Right lobe of liver (tissue), 6 donors: ENCODE results near the gene BTG2. TPM values are rescaled to one million over a fixed set of nuclear protein-coding genes. Genes with fewer than 3 reads are reported as not detected.
A peak's percentile ranks its signal among the peaks of the same experiment; 100 is the strongest.

Source experiments
- ATAC-seq, 4 donors: fragments of 200-7000 bp; cut with Tn5 transposase; one replicate each; pipeline ENCODE4 v1.9.1; 2020; ENCODE audit warnings: mild to moderate bottlenecking in 4 of 4, moderate library complexity in 4 of 4
- DNase-seq, 3 donors: peaks; one replicate each; pipeline ENCODE4 v3.0.0-alpha.2; 2020
- H3K27ac ChIP-seq, 3 donors: fragments of 200-600 bp; one replicate each; pipeline ENCODE4 v1.8.0; 2022
- H3K27me3 ChIP-seq, 2 donors: fragments of 200-600 bp; one replicate each; pipeline ENCODE4 v1.8.0; 2022
- H3K36me3 ChIP-seq, 4 donors: fragments of 200-600 bp; sonication (generic) in 1 of 4; one replicate each; pipeline versions ENCODE4 v1.5.1 to v1.8.0; 2017 to 2022; ENCODE audit warnings: control low read depth in 1 of 4
- H3K4me1 ChIP-seq, 4 donors: fragments of 200-600 bp; sonication (generic) in 1 of 4; one replicate each; pipeline versions ENCODE4 v1.5.1 to v1.8.0; 2017 to 2022; ENCODE audit warnings: control low read depth in 1 of 4
- H3K4me3 ChIP-seq, 3 donors: fragments of 200-600 bp; one replicate each; pipeline ENCODE4 v1.8.0; 2022
- H3K9me3 ChIP-seq, 4 donors: fragments of 200-600 bp; sonication (generic) in 1 of 4; one replicate each; pipeline versions ENCODE4 v1.5.1 to v1.8.0; 2017 to 2022; ENCODE audit warnings: control low read depth in 1 of 4
- POLR2A ChIP-seq: fragments of 450-650 bp; IDR thresholded peaks from one replicate; pipeline ENCODE4 v1.6.1; 2017; ENCODE audit warnings: antibody characterized with exemption, mild to moderate bottlenecking
- WGBS: methylation state at CpG from one replicate; pipeline ENCODE4 v1.1.6; 2018; ENCODE audit warnings: low coverage, low lambda C conversion rate; ENCODE audit not compliant: insufficient coverage; ENCODE audit errors: missing lambda C conversion rate; 5-methylcytosine and 5-hydroxymethylcytosine counted together
- intact Hi-C, 2 donors: fragments of 100-400 bp; cut with DNase I; formaldehyde crosslinking; loops; one replicate each; pipeline versions ENCODE4 v1.11.2 to v1.14.1; 2022
- total RNA-seq, 6 experiments: library from RNA; depleted of rRNA in 2 of 6; stranded (reverse); fragments of >200 nt in 2 of 6; fragmentation: NEBNext Ultra II Directional in 3 of 6; extraction: Animal tissue kit (Norgen Biotek cat#: 25700) in 3 of 6; gene quantifications; one replicate each; pipeline versions ENCODE4 v1.1.0 to v1.2.4, GENCODE V29; 2016 to 2023
- TF ChIP-seq, protein P1 (sequence below), 4 donors: fragments of 200-600 bp in 3 of 4; fragments of 450-650 bp in 1 of 4; IDR thresholded peaks; one replicate each; pipeline versions ENCODE4 v1.5.1 to v1.8.0; 2016 to 2022; ENCODE audit warnings: antibody characterized with exemption in 4 of 4, mild to moderate bottlenecking in 2 of 4
- donor health status: DM: no; HTN: yes; CAD: no.
- donor health status: DM: no; HTN: no; CAD: no.
- donor health status: DM: no; HTN: no; CAD: no.
- donor health status: DM: no; HTN: yes; CAD: no.
- donor health status: DM: no; HTN: yes; CAD: no.

BTG2 gene
- total RNA-seq, 6 experiments from 2014 or later: 2.0 to 11.2 (median 5.4) TPM

DNA sequence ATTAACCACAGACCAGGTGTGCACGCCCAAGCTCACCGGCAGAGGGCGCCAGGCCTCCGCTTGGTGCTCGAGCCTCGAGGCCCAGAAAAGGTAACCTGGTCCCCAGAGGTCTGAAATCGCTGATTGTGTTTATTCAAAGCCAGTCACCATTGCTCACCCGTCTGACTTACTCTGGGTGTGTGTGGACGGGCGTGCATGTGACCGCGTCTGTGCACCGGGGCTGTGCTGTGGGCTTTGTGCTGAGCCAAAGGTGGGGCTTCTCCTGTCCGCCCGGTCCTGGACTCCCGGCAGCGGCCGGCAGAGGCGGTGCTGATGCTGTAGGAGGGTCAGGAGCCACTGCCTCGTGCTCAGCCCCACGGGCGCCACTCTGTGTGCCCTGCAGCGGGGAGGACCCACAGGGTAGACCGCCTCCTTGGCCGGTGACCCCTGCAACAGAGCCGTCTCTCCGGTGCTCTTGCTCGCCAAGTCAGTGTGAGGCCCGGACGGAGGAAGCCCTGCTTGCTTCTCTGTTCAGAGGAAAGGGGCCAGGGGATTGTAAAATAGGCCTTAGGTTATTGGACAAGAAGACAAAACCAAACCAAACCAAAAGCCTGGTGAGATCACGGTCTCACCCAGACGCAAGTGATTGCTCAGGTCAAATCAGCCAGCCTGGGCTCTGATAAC, 32.0 kb upstream of the BTG2 start:
- Histone ChIP-seq H3K27ac (peak overlapping the region in 2 of 3 donors; percentile 43 to 63), H3K27me3 (no peaks in the 10 kb centered on the region), H3K4me1 (peaks cover 0 to 7% (median 0%) of the 10 kb centered on the region in 4 donors), H3K9me3 (no peaks in the 10 kb centered on the region), H3K4me3 (peak overlapping the region in 2 of 3 donors; percentile 12 to 17), H3K36me3 (no peaks in the 10 kb centered on the region)
- peak; percentile 86 to 92 (median 90) for DNase-seq
- WGBS: 5% methylated on average over 12 of the region's 32 CpGs
- intact Hi-C loops: loop anchor here (5.0 to 10.0 kb wide), 4 partner anchors 59 to 236 kb away; no protein-coding TSS in a partner anchor
- no peak for TF ChIP-seq POLR2A
- TF ChIP-seq, protein P1, sequence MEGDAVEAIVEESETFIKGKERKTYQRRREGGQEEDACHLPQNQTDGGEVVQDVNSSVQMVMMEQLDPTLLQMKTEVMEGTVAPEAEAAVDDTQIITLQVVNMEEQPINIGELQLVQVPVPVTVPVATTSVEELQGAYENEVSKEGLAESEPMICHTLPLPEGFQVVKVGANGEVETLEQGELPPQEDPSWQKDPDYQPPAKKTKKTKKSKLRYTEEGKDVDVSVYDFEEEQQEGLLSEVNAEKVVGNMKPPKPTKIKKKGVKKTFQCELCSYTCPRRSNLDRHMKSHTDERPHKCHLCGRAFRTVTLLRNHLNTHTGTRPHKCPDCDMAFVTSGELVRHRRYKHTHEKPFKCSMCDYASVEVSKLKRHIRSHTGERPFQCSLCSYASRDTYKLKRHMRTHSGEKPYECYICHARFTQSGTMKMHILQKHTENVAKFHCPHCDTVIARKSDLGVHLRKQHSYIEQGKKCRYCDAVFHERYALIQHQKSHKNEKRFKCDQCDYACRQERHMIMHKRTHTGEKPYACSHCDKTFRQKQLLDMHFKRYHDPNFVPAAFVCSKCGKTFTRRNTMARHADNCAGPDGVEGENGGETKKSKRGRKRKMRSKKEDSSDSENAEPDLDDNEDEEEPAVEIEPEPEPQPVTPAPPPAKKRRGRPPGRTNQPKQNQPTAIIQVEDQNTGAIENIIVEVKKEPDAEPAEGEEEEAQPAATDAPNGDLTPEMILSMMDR (IDR thresholded peaks at IDR 0.05): peak; percentile 97 to 99 (median 98)
- peak; percentile 87 to 90 (median 88) for ATAC-seq

DNA sequence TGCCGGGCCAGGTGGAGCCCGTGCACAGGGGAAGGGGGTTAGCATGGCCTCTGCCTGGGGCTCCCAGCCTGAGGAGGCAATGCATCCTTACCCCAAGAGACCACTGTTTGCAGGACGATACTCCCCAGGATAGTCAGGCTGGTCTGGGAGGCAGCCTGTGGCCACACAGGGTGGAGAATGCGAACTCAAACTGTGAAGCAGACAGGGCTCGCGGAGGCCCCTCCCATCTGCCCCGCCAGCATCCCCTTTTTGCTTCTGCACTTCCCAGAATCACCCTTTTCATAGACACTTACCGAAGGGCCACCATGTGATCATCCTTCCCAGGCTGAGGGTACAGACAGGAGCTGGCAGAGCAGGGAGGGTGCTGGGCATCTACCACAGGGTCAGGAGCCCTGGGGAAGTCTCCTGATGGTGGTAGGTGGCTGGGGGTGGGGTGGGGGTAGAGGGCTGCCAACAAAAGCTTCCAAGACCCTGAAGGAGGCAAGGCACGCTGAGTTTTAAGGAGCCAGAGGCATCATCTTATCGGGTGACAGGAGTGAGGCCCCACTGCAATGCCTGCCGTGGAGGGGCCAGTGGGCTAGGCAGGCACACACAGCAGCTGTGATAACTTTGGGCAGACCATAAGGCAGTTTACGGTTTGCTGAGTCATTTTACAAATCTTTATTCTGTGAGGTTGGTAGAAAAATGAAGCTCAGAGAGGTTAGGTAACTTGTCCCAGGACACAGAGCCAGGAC, 31.3 kb upstream of the BTG2 start:
- peak; percentile 30 for TF ChIP-seq POLR2A
- TF ChIP-seq, protein P1 (IDR thresholded peaks at IDR 0.05): no peak
- WGBS: 40% methylated on average over 1 of the region's 12 CpGs
- peaks cover 0 to 7% (median 0%) of the 10 kb centered on the region in 4 donors for H3K4me1 ChIP-seq
- peak overlapping the region in 2 of 3 donors; percentile 43 to 63 for H3K27ac ChIP-seq
- DNase-seq: peak in 2 of 3 donors; percentile 66 to 72
- H3K36me3 ChIP-seq: no peaks in the 10 kb centered on the region
- intact Hi-C loops: loop anchor here (5.0 to 10.0 kb wide), 4 partner anchors 58 to 237 kb away; no protein-coding TSS in a partner anchor
- peak; percentile 23 to 54 (median 34) for ATAC-seq
- no peaks in the 10 kb centered on the region for H3K9me3 ChIP-seq
- no peaks in the 10 kb centered on the region for H3K27me3 ChIP-seq
- peak overlapping the region in 1 of 3 donors; percentile 12 for H3K4me3 ChIP-seq

DNA sequence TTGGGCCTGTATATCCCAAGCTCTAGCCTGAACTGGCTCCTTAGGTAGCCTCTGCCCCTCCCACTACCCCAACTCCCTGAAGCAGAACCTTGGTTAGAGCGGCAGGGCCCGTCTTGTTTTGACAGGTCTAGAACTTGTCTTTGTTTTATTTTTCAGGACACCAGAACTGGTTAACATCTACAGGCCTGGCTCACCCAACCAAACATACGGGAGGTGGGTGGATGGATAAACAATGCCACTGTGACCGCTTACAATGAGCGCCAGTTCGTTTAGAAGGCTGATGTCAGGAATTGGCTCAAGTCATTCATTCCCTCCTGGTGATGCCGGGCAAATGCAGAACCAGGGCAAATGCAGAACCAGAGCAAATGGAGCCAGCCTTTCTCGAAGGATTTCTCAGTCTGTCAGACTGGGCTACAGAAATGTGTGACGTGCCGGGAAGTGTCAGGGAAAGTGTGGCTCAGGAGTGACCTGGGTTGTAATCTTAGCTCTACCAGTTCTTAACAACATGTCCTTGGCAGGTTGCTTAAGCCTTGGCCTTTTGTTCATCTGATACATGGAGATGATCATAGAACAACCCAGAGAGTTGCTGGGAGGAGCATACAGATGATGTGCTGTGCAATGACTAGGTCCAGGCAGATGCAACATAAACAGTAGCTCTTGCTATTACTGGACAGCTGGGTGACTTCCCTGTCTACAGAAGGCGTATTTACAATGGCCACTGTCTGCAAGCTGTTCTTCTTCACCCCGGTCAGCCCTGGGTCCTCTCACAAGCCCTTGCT, 30.5 kb upstream of the BTG2 start:
- peak overlapping the region in 2 of 3 donors; percentile 40 to 43 for H3K27ac ChIP-seq
- WGBS: 67% methylated on average over 9 of the region's 12 CpGs

More for the DNA sequence above, 30.5 kb upstream of the BTG2 start:
- Histone ChIP-seq H3K27me3 (no peaks in the 10 kb centered on the region), H3K4me3 (no peak overlapping the region), H3K4me1 (peaks cover 0 to 7% (median 0%) of the 10 kb centered on the region in 4 donors), H3K36me3 (no peaks in the 10 kb centered on the region), H3K9me3 (no peaks in the 10 kb centered on the region)
- intact Hi-C loops: loop anchor here (5.0 to 10.0 kb wide), 4 partner anchors 58 to 237 kb away; no protein-coding TSS in a partner anchor
- no peak for TF ChIP-seq POLR2A
- TF ChIP-seq, protein P1 (IDR thresholded peaks at IDR 0.05): no peak
- ATAC-seq (no peak), DNase-seq (no peak)
